WTC11 (cell line): ENCODE results near the gene TTC39B. TPM values are rescaled to one million over a fixed set of nuclear protein-coding genes. Genes with fewer than 3 reads are reported as not detected.

Experiments
- ATAC-seq: fragments of 200-7000 bp; cut with Tn5 transposase; 2 replicates; pipeline ENCODE4 v1.10.0; 2021; ENCODE audit warnings: mild to moderate bottlenecking, moderate library complexity
- CTCF ChIA-PET: fragments of 300-600 bp; sonication (Branson Sonifier 250); formaldehyde crosslinking; loops from one replicate; lab custom pipeline; 2021; ENCODE audit warnings: antibody characterized with exemption; lab: Charles Lee
- POLR2A ChIA-PET: fragments of 350-600 bp; sonication (Branson Sonifier 250); formaldehyde crosslinking; loops from one replicate; lab custom pipeline; 2021; ENCODE audit warnings: antibody characterized with exemption; lab: Charles Lee
- DNase-seq: peaks from one replicate; pipeline ENCODE4 v3.0.0; 2021; ENCODE audit warnings: low spot score
- H3K27ac Mint-ChIP-seq: 2 replicates; pipeline ENCODE4 v1.8.0; 2021; ENCODE audit warnings: mixed read lengths
- H3K27me3 Mint-ChIP-seq: 2 replicates; pipeline ENCODE4 v1.8.0; 2021; ENCODE audit warnings: low read depth, mild to moderate bottlenecking, moderate library complexity, mixed read lengths
- H3K36me3 Mint-ChIP-seq: 2 replicates; pipeline ENCODE4 v1.8.0; 2021; ENCODE audit warnings: mixed read lengths
- H3K4me1 Mint-ChIP-seq: 2 replicates; pipeline ENCODE4 v1.8.0; 2022; ENCODE audit warnings: mixed read lengths
- H3K4me3 Mint-ChIP-seq: 2 replicates; pipeline ENCODE4 v1.8.0; 2021; ENCODE audit warnings: mild to moderate bottlenecking, moderate library complexity, mixed read lengths
- H3K9me3 Mint-ChIP-seq: 2 replicates; pipeline ENCODE4 v1.8.0; 2021; ENCODE audit warnings: mixed read lengths
- ATF3 ChIP-seq: sonication (generic); formaldehyde crosslinking; conservative IDR thresholded peaks from 2 replicates; pipeline ENCODE4 v1.8.1; 2022; ENCODE audit warnings: mild to moderate bottlenecking, missing genetic modification reagents
- ETV6 ChIP-seq: sonication (generic); formaldehyde crosslinking; IDR thresholded peaks from 2 replicates; pipeline ENCODE4 v1.8.1; 2022; ENCODE audit warnings: mild to moderate bottlenecking, missing genetic modification reagents
- FOXJ3 ChIP-seq: sonication (generic); formaldehyde crosslinking; IDR thresholded peaks from 2 replicates; pipeline ENCODE4 v1.9.0; 2021; ENCODE audit warnings: missing genetic modification reagents, mild to moderate bottlenecking, borderline replicate concordance
- FOXK1 ChIP-seq: sonication (generic); formaldehyde crosslinking; IDR thresholded peaks from 2 replicates; pipeline ENCODE4 v1.8.0; 2022; ENCODE audit warnings: mild to moderate bottlenecking, moderate library complexity, missing genetic modification reagents
- GABPB1 ChIP-seq: sonication (generic); formaldehyde crosslinking; IDR thresholded peaks from 2 replicates; pipeline ENCODE4 v1.8.1; 2023; ENCODE audit warnings: mild to moderate bottlenecking, missing genetic modification reagents
- GRHL2 ChIP-seq: fragments of 250-450 bp; sonication (Bioruptor Pico); IDR thresholded peaks from 2 replicates; pipeline ENCODE4 v1.8.0; 2022; ENCODE audit warnings: mild to moderate bottlenecking, moderate library complexity; ENCODE audit not compliant: insufficient replicate concordance, severe bottlenecking
- NFYB ChIP-seq: sonication (generic); formaldehyde crosslinking; conservative IDR thresholded peaks from 2 replicates; pipeline ENCODE4 v1.8.0; 2022; ENCODE audit warnings: low read depth, missing genetic modification reagents
- NR1H2 ChIP-seq: sonication (generic); formaldehyde crosslinking; IDR thresholded peaks from 2 replicates; pipeline ENCODE4 v1.9.0; 2021; ENCODE audit warnings: mild to moderate bottlenecking, moderate library complexity, missing genetic modification reagents
- NR2C2 ChIP-seq: sonication (generic); formaldehyde crosslinking; IDR thresholded peaks from 2 replicates; pipeline ENCODE4 v1.8.0; 2022; ENCODE audit warnings: mild to moderate bottlenecking, missing genetic modification reagents
- NR3C1 ChIP-seq: sonication (generic); formaldehyde crosslinking; conservative IDR thresholded peaks from 2 replicates; pipeline ENCODE4 v1.8.1; 2023; ENCODE audit warnings: low read depth, mild to moderate bottlenecking, missing genetic modification reagents
- SMAD4 ChIP-seq: sonication (generic); formaldehyde crosslinking; IDR thresholded peaks from 2 replicates; pipeline ENCODE4 v1.8.0; 2022; ENCODE audit warnings: mild to moderate bottlenecking, missing genetic modification reagents
- USF1 ChIP-seq: sonication (generic); formaldehyde crosslinking; IDR thresholded peaks from 2 replicates; pipeline ENCODE4 v1.8.0; 2022; ENCODE audit warnings: mild to moderate bottlenecking, missing genetic modification reagents
- ZNF121 ChIP-seq: sonication (generic); formaldehyde crosslinking; IDR thresholded peaks from 2 replicates; pipeline ENCODE4 v1.8.0; 2023; ENCODE audit warnings: missing genetic modification reagents
- ZNF263 ChIP-seq: sonication (generic); formaldehyde crosslinking; IDR thresholded peaks from 2 replicates; pipeline ENCODE4 v1.8.1; 2022; ENCODE audit warnings: low read depth, mild to moderate bottlenecking, moderate library complexity, missing genetic modification reagents
- ZNF281 ChIP-seq: sonication (generic); formaldehyde crosslinking; IDR thresholded peaks from 2 replicates; pipeline ENCODE4 v1.8.0; 2023; ENCODE audit warnings: mild to moderate bottlenecking, missing genetic modification reagents
- ZNF317 ChIP-seq: sonication (generic); formaldehyde crosslinking; IDR thresholded peaks from 2 replicates; pipeline ENCODE4 v1.8.1; 2023; ENCODE audit warnings: low read depth, mild to moderate bottlenecking, moderate library complexity, missing genetic modification reagents, borderline replicate concordance
- ZNF396 ChIP-seq: fragments of 250-450 bp; sonication (Bioruptor Pico); IDR thresholded peaks from 2 replicates; pipeline ENCODE4 v1.8.0; 2021; ENCODE audit warnings: mild to moderate bottlenecking, moderate library complexity, borderline replicate concordance
- total RNA-seq: library from RNA; stranded (reverse); gene quantifications from 3 replicates; pipeline ENCODE4 v1.2.3, GENCODE V29; 2021
- TF ChIP-seq, protein P1 (sequence below): fragments of 250-450 bp; sonication (Bioruptor Pico); IDR thresholded peaks from 2 replicates; pipeline ENCODE4 v1.9.0; 2021; ENCODE audit warnings: moderate library complexity, mild to moderate bottlenecking, inconsistent platforms, borderline replicate concordance
- TF ChIP-seq, protein P2 (sequence below): fragments of 250-450 bp; sonication (Bioruptor Pico); IDR thresholded peaks from 2 replicates; pipeline ENCODE4 v1.8.0; 2021; ENCODE audit warnings: mild to moderate bottlenecking
- TF ChIP-seq, protein P3 (sequence below): sonication (generic); formaldehyde crosslinking; IDR thresholded peaks from 2 replicates; pipeline ENCODE4 v1.8.1; 2023; ENCODE audit warnings: mild to moderate bottlenecking, missing genetic modification reagents, moderate library complexity
- TF ChIP-seq, protein P4 (sequence below): sonication (generic); formaldehyde crosslinking; IDR thresholded peaks from 2 replicates; pipeline ENCODE4 v1.8.1; 2023; ENCODE audit warnings: mild to moderate bottlenecking, missing genetic modification reagents

TTC39B gene
- total RNA-seq, 1 experiment from 2014 or later = 12.5 TPM

- POLR2A ChIA-PET = no interaction called here
- no peak for ATAC-seq
- no peaks in the 10 kb centered on the region for H3K9me3 Mint-ChIP-seq
Measured at GRCh38 chr9:15229409-15229808, 77.6 kb downstream of the TTC39B start.

GRCh38 chr9:15227491-15227890 lies 79.5 kb downstream of the TTC39B start:
- no peak overlapping the region for H3K4me3 Mint-ChIP-seq
- no peak overlapping the region for H3K27ac Mint-ChIP-seq
- TF ChIP-seq, protein P1, sequence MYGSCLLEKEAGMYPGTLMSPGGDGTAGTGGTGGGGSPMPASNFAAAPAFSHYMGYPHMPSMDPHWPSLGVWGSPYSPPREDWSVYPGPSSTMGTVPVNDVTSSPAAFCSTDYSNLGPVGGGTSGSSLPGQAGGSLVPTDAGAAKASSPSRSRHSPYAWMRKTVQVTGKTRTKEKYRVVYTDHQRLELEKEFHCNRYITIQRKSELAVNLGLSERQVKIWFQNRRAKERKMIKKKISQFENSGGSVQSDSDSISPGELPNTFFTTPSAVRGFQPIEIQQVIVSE (CRISPR knock-in tag) = no peak
- TF ChIP-seq ETV6 (CRISPR knock-in tag) = no peak
- TF ChIP-seq GABPB1 (CRISPR knock-in tag) = no peak
- no peak for TF ChIP-seq ZNF317 (CRISPR knock-in tag)
- TF ChIP-seq NFYB (CRISPR knock-in tag) = no peak
- TF ChIP-seq GRHL2 (CRISPR knock-in tag) = no peak
- TF ChIP-seq ATF3 = no peak
- TF ChIP-seq, protein P2, sequence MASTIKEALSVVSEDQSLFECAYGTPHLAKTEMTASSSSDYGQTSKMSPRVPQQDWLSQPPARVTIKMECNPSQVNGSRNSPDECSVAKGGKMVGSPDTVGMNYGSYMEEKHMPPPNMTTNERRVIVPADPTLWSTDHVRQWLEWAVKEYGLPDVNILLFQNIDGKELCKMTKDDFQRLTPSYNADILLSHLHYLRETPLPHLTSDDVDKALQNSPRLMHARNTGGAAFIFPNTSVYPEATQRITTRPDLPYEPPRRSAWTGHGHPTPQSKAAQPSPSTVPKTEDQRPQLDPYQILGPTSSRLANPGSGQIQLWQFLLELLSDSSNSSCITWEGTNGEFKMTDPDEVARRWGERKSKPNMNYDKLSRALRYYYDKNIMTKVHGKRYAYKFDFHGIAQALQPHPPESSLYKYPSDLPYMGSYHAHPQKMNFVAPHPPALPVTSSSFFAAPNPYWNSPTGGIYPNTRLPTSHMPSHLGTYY = no peak
- no peak for TF ChIP-seq FOXJ3 (CRISPR knock-in tag)
- no peak for TF ChIP-seq FOXK1 (CRISPR knock-in tag)
- DNase-seq (no peak), ATAC-seq (no peak)
- no peaks in the 10 kb centered on the region for H3K9me3 Mint-ChIP-seq
- POLR2A ChIA-PET = no interaction called here
- CTCF ChIA-PET = no interaction called here
- H3K36me3 Mint-ChIP-seq = peaks cover 3% of the 10 kb centered on the region
- H3K4me1 Mint-ChIP-seq = peaks cover 9% of the 10 kb centered on the region
- no peaks in the 10 kb centered on the region for H3K27me3 Mint-ChIP-seq

More at GRCh38 chr9:15229409-15229808, 77.6 kb downstream of the TTC39B start:
- CTCF ChIA-PET = no interaction called here
- peaks cover 9% of the 10 kb centered on the region for H3K36me3 Mint-ChIP-seq
- no peak for DNase-seq
- no peak overlapping the region for H3K4me3 Mint-ChIP-seq
- peaks cover 9% of the 10 kb centered on the region for H3K4me1 Mint-ChIP-seq
- TF ChIP-seq SMAD4 (CRISPR knock-in tag) (no peak), ZNF396 (CRISPR knock-in tag) (no peak), ZNF121 (CRISPR knock-in tag) (no peak), ZNF281 (no peak)
- TF ChIP-seq, all 79 proteins: peak for 0
- H3K27me3 Mint-ChIP-seq = no peaks in the 10 kb centered on the region
- peak overlapping the region; percentile 24; the same call in 1 of the 2 replicates for H3K27ac Mint-ChIP-seq

DNA sequence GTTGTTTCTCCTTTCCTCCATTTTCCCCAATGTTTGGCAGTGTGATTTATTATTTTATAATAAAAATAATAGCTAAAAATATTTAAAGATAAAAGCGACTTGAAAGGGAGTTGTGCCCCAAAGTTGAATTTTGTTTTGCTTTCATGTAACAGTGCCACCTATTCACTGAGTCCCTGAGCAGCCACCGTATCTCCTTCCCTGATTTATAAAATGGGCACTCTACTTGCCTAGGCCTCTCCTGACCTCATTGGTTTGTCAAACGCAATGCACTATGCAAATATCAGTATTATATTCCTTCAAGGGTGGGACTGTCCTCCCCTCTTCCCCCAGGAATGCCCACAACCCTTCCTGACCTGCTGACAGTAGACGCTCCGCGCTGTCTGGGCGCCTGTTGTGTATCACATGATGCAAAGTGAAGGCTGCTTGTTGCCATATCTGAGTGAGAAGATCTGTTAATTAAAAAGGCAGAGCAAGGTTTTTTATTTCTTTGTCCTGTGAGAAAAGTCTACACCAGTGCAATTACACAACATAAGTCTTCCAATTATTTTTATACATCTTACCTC lies 81.4 kb downstream of the TTC39B start:
- no peak overlapping the region for H3K27ac Mint-ChIP-seq
- peaks cover 4% of the 10 kb centered on the region for H3K4me1 Mint-ChIP-seq
- H3K9me3 Mint-ChIP-seq = no peaks in the 10 kb centered on the region
- POLR2A ChIA-PET = no interaction called here
- CTCF ChIA-PET = no interaction called here
- H3K4me3 Mint-ChIP-seq = no peak overlapping the region
- H3K27me3 Mint-ChIP-seq = no peaks in the 10 kb centered on the region
- DNase-seq (no peak), ATAC-seq (no peak)
- no peaks in the 10 kb centered on the region for H3K36me3 Mint-ChIP-seq
- TF ChIP-seq, protein P3, sequence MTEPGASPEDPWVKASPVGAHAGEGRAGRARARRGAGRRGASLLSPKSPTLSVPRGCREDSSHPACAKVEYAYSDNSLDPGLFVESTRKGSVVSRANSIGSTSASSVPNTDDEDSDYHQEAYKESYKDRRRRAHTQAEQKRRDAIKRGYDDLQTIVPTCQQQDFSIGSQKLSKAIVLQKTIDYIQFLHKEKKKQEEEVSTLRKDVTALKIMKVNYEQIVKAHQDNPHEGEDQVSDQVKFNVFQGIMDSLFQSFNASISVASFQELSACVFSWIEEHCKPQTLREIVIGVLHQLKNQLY (CRISPR knock-in tag) = no peak
- TF ChIP-seq ZNF263 (CRISPR knock-in tag) (no peak), NR1H2 (CRISPR knock-in tag) (no peak), NR3C1 (CRISPR knock-in tag) (no peak), ZNF281 (no peak), USF1 (CRISPR knock-in tag) (no peak), GABPB1 (CRISPR knock-in tag) (no peak), NR2C2 (CRISPR knock-in tag) (no peak)
- TF ChIP-seq, protein P4, sequence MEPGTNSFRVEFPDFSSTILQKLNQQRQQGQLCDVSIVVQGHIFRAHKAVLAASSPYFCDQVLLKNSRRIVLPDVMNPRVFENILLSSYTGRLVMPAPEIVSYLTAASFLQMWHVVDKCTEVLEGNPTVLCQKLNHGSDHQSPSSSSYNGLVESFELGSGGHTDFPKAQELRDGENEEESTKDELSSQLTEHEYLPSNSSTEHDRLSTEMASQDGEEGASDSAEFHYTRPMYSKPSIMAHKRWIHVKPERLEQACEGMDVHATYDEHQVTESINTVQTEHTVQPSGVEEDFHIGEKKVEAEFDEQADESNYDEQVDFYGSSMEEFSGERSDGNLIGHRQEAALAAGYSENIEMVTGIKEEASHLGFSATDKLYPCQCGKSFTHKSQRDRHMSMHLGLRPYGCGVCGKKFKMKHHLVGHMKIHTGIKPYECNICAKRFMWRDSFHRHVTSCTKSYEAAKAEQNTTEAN (CRISPR knock-in tag) = no peak
